GM10266 (cell line): ENCODE data around the gene CDK17.

Experiments used
- DNase-seq: peaks from one replicate; pipeline ENCODE4 v3.0.0; 2012; ENCODE audit errors: extremely low spot score
- TF ChIP-seq, protein P1 (sequence below): IDR thresholded peaks from 2 replicates; pipeline ENCODE4 v1.5.1; 2012; ENCODE audit warnings: mild to moderate bottlenecking, low read depth; ENCODE audit not compliant: control insufficient read depth, insufficient read depth; ENCODE audit errors: missing control alignments

Gene CDK17

DNA sequence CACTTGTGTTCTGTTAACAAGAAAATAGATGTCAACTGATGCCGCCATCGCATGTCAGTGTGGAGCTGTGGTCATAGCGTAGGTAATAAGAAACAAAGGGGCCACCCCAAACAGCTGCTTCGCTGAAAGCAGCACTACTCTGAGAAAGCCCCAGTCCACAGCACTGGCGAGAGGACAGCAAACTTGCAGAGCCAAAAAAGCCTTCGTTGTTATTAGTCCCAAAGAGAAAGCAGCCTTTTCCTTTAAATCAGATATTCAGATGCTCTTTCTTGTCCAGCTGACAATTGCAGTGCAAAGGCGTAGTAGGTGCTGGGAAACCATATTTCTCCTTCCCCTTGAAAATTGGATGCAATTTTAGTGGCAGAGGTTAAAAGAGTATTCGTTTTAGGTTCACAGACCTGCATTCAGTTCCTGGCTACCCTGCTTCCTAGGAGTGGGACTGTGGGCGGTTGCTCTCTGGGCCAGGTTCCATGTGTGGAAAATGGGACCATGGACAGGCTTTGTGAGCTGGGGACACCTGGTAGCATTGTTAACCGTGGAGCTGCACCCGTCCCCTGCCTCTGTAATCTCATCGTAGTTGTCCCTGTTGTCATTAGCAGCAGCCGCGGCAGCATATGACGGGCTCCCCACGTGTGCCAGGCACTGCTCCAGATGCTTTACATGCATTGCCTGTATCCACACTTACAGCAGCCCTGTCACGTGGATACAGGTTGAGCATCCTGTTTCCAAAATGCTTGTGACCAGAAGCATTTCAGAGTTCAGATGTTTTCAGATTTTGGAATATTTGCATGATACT lies 151.9 kb downstream of the CDK17 start:
- DNase-seq, result no peak
- TF ChIP-seq, protein P1, sequence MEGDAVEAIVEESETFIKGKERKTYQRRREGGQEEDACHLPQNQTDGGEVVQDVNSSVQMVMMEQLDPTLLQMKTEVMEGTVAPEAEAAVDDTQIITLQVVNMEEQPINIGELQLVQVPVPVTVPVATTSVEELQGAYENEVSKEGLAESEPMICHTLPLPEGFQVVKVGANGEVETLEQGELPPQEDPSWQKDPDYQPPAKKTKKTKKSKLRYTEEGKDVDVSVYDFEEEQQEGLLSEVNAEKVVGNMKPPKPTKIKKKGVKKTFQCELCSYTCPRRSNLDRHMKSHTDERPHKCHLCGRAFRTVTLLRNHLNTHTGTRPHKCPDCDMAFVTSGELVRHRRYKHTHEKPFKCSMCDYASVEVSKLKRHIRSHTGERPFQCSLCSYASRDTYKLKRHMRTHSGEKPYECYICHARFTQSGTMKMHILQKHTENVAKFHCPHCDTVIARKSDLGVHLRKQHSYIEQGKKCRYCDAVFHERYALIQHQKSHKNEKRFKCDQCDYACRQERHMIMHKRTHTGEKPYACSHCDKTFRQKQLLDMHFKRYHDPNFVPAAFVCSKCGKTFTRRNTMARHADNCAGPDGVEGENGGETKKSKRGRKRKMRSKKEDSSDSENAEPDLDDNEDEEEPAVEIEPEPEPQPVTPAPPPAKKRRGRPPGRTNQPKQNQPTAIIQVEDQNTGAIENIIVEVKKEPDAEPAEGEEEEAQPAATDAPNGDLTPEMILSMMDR, result no peak

DNA sequence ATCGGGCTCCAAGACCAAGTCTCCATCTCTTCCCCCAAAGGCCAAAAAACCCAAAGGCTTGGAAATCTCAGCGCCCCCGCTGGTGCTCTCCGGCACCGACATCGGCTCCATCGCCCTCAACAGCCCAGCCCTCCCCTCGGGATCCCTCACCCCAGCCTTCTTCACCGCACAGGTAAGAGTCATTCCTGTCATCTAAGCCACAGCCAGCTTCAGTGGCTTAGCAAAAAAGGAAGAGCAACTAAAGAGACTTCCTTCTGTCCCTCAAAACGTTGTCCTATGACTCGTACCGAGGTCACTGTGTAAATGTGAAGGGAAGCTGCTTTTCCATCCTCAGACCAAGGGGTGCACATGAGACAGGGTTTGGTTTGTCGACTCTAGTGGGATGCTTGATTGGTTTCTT lies 152.7 kb downstream of the CDK17 start:
- TF ChIP-seq, protein P1, result no peak
- DNase-seq, result no peak

DNA sequence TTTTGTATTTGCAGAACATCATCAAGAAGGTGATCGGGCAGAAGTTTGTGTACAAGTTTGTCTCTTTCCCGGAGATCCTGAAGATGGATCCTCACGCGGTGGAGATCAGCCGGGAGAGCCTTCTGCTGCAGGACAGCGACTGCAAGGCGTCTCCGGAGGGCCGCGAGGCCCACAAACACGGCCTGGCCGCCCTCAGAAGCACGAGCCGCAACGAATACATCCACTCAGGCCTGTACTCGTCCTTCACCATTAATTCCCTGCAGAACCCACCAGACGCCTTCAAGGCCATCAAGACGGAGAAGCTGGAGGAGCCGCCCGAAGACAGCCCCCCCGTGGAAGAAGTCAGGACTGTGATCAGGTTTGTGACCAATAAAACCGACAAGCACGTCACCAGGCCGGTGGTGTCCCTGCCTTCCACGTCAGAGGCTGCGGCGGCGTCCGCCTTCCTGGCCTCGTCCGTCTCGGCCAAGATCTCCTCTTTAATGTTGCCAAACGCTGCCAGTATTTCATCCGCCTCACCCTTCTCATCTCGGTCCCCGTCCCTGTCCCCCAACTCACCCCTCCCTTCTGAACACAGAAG lies 153.2 kb downstream of the CDK17 start:
- DNase-seq, result no peak
- TF ChIP-seq, protein P1, result no peak

DNA sequence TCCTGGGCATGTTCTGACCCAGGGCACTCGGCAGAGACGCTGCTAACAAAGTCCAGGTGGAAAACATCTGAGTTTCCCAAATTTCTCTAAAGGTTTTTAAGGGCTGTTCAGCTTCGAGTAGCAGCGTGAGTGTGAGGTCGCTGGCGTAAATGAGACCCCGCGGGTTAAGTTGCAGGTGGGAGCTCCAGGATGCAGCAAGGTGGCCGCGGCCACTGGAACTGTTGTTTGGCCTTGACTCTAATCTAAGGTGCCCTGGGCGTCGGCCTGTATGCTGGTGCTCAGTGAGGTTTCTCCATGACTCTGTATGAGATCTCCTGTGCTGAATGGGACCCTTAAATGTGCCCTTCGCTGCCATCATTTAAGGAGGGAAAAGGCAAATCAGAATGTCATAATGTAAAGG lies 155.4 kb downstream of the CDK17 start:
- no peak for DNase-seq
- TF ChIP-seq, protein P1, result no peak

DNA sequence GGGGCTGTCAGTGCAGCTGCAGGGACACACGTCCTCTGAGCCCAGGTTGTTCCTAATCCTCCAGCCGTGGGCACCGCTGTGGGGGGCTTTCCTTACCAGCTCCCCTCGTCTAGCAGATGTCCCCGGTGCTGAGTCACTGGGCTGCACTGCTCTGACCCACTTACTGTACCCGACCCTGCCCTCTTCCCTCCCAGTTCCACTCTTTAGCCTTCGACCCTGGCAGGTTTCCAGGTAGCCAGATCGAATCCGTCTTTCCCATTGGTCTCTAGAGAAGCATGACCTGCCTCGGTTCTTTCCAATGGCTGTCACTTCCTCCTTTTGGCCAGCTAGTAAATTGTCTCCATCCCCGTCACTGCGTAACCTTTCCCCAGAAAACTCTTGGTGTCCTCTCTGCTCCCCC lies 157.6 kb downstream of the CDK17 start:
- TF ChIP-seq, protein P1, result no peak
- no peak for DNase-seq

DNA sequence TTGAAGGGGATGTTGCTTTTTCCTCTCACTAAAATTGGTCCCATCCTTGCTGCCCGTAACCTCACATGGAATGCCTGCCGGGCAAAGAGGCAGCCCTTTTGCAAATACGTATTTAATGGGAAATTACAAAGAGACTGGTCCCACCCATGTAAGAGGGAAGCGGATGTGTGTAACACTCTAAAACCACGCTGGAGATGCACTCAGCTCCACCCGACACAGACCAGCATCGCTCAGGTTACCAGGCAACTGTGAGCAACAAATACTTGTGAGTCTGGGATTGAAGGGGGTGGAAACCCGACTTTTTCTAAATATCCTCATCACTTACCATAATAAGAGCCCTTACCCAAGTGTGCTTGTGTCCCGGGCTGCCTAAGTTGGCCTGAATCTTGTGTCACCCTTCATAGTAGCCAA lies 158.4 kb downstream of the CDK17 start:
- DNase-seq, result no peak
- TF ChIP-seq, protein P1, result no peak

DNA sequence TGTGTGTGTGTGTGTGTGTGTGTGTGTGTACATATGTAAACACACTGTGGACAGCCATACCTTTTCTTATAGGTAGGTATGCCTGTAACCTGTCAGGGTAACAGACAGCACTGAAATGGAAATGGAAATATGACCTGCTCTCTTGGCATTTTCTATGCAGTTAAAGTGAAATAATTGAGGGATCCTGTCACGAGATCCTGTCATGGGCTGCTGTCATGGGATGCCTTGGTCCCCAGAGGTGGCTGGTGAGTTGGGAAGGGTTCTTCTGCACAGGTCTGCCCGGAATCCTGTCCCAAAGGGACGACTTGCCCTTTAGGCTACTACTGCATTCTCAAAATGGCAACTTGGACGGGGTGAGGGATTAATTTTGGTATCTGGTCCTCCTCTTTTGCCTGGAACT lies 158.8 kb downstream of the CDK17 start:
- DNase-seq, result no peak
- TF ChIP-seq, protein P1, result no peak
